Measurements from ENCODE around the gene DDX1. TPM values are rescaled to one million over a fixed set of nuclear protein-coding genes. Genes with fewer than 3 reads are reported as not detected.

The DDX1 gene
- total and polyA plus RNA-seq, 2 of the 4 experiments (the other 2 are of a cell fraction), result 73.6 to 74.9 TPM

- no CpG with 5 or more reads among the region's 4 CpGs for WGBS, 2 experiments (ENCODE audit: extremely low coverage in 2 of 2, insufficient read length in 1 of 2)
- Histone ChIP-seq H3K23ac (ENCODE audit: low read depth, low read length) (no peak overlapping the region), H3K56ac (ENCODE audit: extremely low read depth, insufficient read depth, low read length) (no peak overlapping the region), H2AK5ac (ENCODE audit: low read depth, low read length) (no peak overlapping the region), H3K79me1 (ENCODE audit: low read depth in 1 of 2, low read length in 2 of 2) (no peaks in the 10 kb centered on the region), H2BK20ac (ENCODE audit: low read depth, low read length) (no peak overlapping the region), H3K4me3 (ENCODE audit: insufficient read depth, low read depth, low read length) (no peak overlapping the region), H2BK120ac (ENCODE audit: low read depth, low read length) (no peak overlapping the region), H3K4me1 (ENCODE audit: control insufficient read depth, insufficient read depth, low read length) (no peaks in the 10 kb centered on the region), H4K8ac (ENCODE audit: low read depth in 2 of 2, low read length in 2 of 2) (no peak overlapping the region), H3K9ac (ENCODE audit: low read depth, low read length) (no peak overlapping the region), H2BK15ac (ENCODE audit: low read depth, low read length) (no peak overlapping the region), H2AK9ac (replicated peaks; ENCODE audit: low read depth, low read length, poor library complexity) (no peak overlapping the region), H3K4me2 (ENCODE audit: low read depth, low read length) (no peak overlapping the region), H3K36me3 (ENCODE audit: control insufficient read depth, insufficient read depth, low read length) (no peaks in the 10 kb centered on the region), H2BK5ac (ENCODE audit: low read depth, low read length, poor library complexity, severe bottlenecking) (no peak overlapping the region), H4K91ac (ENCODE audit: insufficient read depth, low read depth, low read length) (no peak overlapping the region), H2AFZ (replicated peaks; ENCODE audit: low read length, poor library complexity) (no peak overlapping the region), H3K18ac (ENCODE audit: low read depth, low read length) (no peak overlapping the region), H3K4ac (ENCODE audit: low read depth, low read length) (no peak overlapping the region), H4K5ac (ENCODE audit: low read depth, low read length) (no peak overlapping the region), H3K27me3 (ENCODE audit: control insufficient read depth, insufficient read depth, low read length) (no peaks in the 10 kb centered on the region), H3K14ac (replicated peaks; ENCODE audit: low read depth, low read length) (no peak overlapping the region), H3K27ac (ENCODE audit: insufficient read depth, low read length) (no peak overlapping the region), H4K20me1 (ENCODE audit: insufficient read depth, low read length) (no peaks in the 10 kb centered on the region), H3K9me1 (ENCODE audit: insufficient read depth, low read length) (no peaks in the 10 kb centered on the region), H3K9me3 (ENCODE audit: control insufficient read depth, insufficient read depth, low read length) (no peaks in the 10 kb centered on the region; the same call in 1 of the 2 replicates)
- BruUV-seq (replicated peaks), result no TSS peak
- TF ChIP-seq NFE2L2 (IDR thresholded peaks at IDR 0.05; ENCODE audit: low read depth, low read length), result no peak
- no peak for TF ChIP-seq FOS (IDR thresholded peaks at IDR 0.05; ENCODE audit: low read depth, low read length)
- TF ChIP-seq MAZ (IDR thresholded peaks at IDR 0.05; ENCODE audit: borderline replicate concordance, low read depth, low read length), result no peak
- no peak for TF ChIP-seq RFX5 (IDR thresholded peaks at IDR 0.05; ENCODE audit: low read depth, low read length)
- TF ChIP-seq CEBPB (IDR thresholded peaks at IDR 0.05; ENCODE audit: low read depth, low read length), result no peak
- no peak for TF ChIP-seq MAFK (IDR thresholded peaks at IDR 0.05; ENCODE audit: low read depth, low read length)
- TF ChIP-seq RCOR1 (IDR thresholded peaks at IDR 0.05; ENCODE audit: insufficient replicate concordance, low read length), result no peak
- TF ChIP-seq BHLHE40 (IDR thresholded peaks at IDR 0.05; ENCODE audit: low read depth, low read length), result no peak
- TF ChIP-seq, protein P1, sequence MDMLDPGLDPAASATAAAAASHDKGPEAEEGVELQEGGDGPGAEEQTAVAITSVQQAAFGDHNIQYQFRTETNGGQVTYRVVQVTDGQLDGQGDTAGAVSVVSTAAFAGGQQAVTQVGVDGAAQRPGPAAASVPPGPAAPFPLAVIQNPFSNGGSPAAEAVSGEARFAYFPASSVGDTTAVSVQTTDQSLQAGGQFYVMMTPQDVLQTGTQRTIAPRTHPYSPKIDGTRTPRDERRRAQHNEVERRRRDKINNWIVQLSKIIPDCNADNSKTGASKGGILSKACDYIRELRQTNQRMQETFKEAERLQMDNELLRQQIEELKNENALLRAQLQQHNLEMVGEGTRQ (IDR thresholded peaks at IDR 0.05; ENCODE audit: low read depth, low read length), result no peak
- no peak for TF ChIP-seq MXI1 (IDR thresholded peaks at IDR 0.05; ENCODE audit: borderline replicate concordance, low read depth, low read length)
- TF ChIP-seq POLR2A (IDR thresholded peaks at IDR 0.05; ENCODE audit: low read depth, low read length), result no peak
- no peak for TF ChIP-seq CTCF (conservative IDR thresholded peaks at IDR 0.05; ENCODE audit: low read depth, low read length)
- no peak for TF ChIP-seq RAD21 (IDR thresholded peaks at IDR 0.05; ENCODE audit: low read length)
- DNase-seq, result no peak
- no peak for ATAC-seq (ENCODE audit: low read depth)
- dilution Hi-C loops (cut with HindIII; ENCODE audit: low sequenced_read_pairs, unreplicated experiment), result no loop called here
- ChIA-PET POLR2A (ENCODE audit: unreplicated experiment) (interaction anchor here (0.6 kb wide), 1 partner anchor 10 kb away, joined by 3 read pairs; no protein-coding TSS in a partner anchor), CTCF (no interaction called here)
- in situ Hi-C loops (cut with MboI; ENCODE audit: low sequenced_read_pairs), result no loop called here
- intact Hi-C loops (cut with micrococcal nuclease), result no loop called here
These were observed 70.4 kb downstream of the DDX1 start for GRCh38 chr2:15662026-15662425.

Measured in IMR-90 (cell line).